SH-SY5Y (cell line): ENCODE results near the gene MYBPC1.

Source experiments
- GATA2 ChIP-seq: IDR thresholded peaks from 2 replicates; pipeline ENCODE4 v1.6.1; 2011; ENCODE audit warnings: mild to moderate bottlenecking, low read depth, low read length
- GATA3 ChIP-seq: IDR thresholded peaks from 2 replicates; pipeline ENCODE4 v1.6.1; 2011; ENCODE audit warnings: low read depth, mild to moderate bottlenecking, low read length, moderate library complexity

GRCh38 chr12:101696251-101697196, 101.8 kb downstream of the MYBPC1 start:
- TF ChIP-seq GATA2 (no peak), GATA3 (no peak)
